Fibroblast of skin of abdomen (primary cell): ENCODE data around the gene DOCK10.
"Not testable (repeated sequence)": the region's sequence is repeated elsewhere in the genome, so short reads cannot be mapped to it uniquely, and the experiment has no call there.

Source experiments
- DNase-seq: peaks from one replicate; pipeline ENCODE4 v3.0.0-alpha.2; 2013

The DOCK10 gene

GRCh38 chr2:224943601-224944041 is 98.6 kb downstream of the DOCK10 start:
- DNase-seq, result not testable (repeated sequence)

GRCh38 chr2:224941960-224942359 is 100.3 kb downstream of the DOCK10 start:
- DNase-seq, result no peak

GRCh38 chr2:224940618-224941017 is 101.7 kb downstream of the DOCK10 start:
- DNase-seq, result no peak

DNA sequence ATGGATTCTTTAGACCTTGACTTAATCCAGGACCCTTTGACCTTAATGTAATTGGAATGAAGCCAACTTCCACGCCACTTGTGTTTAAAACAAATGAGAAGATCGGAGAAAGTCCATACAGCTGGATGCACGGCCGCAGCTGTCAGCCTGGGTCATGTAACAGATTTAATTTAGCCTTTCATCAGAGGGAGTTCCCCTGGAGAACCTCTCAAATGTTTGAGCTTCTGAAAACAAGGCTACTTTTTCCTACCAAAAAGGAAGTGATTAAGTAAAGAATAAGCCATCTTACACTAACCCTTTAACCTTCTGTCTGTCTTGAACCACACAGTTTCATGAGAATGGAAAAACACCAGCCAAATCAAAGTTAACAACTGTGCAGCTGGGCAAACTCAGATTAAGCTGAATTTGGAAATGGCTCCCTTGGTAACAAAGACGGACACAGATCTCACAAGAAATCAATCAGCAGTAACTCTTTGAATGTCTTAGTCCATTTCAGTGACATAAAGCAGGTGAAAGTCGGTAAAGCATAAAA is 103.6 kb downstream of the DOCK10 start:
- DNase-seq, result peak; percentile 33

DNA sequence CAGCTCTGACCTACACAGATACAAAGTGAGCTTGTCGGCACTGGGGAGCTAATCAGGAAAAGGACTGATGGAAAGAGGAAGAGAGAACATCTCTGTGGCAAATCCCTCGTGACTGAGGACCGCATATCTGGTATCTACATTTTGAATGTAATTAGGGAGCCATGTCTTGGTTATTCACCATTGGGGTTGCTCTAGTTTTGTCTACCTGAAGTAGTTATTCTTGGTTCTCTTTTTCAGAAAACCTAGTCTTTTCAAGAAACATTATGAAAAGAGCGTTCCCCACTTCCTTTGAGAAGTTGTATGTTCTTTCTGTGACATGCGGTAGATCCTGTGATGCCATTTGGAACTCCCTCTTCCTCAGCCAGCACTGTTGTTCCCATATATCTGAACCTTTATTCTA is 104.4 kb downstream of the DOCK10 start:
- no peak for DNase-seq

GRCh38 chr2:224934526-224935188 is 107.6 kb downstream of the DOCK10 start:
- peak; percentile 46 for DNase-seq

GRCh38 chr2:224933431-224933830 is 108.8 kb downstream of the DOCK10 start:
- no peak for DNase-seq

DNA sequence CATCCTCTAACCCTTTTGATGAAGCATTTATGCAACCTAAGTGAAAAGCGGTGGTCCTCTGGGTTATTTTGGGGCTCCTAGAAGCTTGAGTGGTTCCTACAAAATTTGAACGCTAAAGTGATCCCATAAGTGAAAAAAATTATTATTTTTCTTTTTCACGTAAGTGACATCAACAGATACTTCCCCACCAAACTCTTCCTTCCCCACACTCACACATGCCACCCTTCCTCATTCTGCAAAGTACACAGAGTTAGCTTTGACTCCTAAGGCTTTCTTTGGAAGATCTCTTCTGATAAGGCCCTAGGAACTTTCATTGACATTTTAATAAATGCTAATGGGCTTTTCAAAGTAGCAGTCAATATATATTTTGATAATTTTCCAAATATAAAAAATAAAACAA is 109.7 kb downstream of the DOCK10 start:
- DNase-seq, result no peak

- no peak for DNase-seq
Observed at GRCh38 chr2:224931956-224932355, 110.3 kb downstream of the DOCK10 start.

- DNase-seq, result no peak
Observed at GRCh38 chr2:224930990-224931389, 111.3 kb downstream of the DOCK10 start.

DNA sequence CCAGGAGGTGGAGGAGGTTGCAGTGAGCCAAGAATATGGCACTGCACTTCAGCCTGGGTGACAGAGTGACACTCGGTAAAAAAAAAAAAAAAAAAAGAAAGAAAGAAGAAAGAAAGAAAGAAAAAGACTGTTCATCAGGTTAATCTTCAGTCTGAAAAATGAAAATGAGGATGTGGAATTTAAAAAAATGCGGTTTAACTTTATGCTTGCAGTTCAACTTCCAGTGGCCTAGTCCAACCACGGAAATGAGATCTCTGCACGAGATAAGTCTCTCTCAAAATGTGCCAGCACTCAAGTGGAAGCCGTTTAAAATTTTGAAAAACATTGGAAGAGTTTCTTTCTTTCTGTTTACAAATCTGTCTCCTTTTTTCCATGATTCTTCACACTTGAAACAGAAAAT is 112.1 kb downstream of the DOCK10 start:
- no peak for DNase-seq

GRCh38 chr2:224929512-224929911 is 112.8 kb downstream of the DOCK10 start:
- no peak for DNase-seq

DNA sequence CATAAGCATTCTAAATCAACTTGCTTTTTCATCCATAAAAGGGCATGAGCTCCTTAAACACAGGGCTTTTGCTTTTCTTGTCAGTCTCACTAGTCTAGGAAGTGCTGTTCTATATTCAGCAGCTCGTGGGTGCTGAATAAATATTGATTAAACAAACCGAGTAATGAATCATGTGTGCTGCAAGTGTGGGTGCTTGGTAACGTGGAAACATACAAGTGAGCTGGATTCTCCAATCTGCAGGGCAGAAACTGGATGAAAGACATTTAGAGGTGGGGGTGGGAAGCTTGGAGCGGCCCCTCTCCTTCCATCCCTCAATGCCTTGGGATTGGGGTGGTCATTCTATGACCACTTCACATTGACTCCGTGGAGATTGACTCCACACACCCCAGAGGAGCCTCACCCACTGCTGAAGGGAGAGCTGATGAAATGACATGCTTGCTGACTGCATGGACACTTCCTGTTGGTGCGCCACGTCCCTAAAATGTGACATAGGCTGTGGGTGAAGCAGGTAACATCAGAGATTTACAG is 114.6 kb downstream of the DOCK10 start:
- DNase-seq, result peak; percentile 39

- DNase-seq, result no peak
Observed at GRCh38 chr2:224927011-224927410, 115.3 kb downstream of the DOCK10 start.

GRCh38 chr2:224925810-224926100 is 116.5 kb downstream of the DOCK10 start:
- DNase-seq, result peak; percentile 31

DNA sequence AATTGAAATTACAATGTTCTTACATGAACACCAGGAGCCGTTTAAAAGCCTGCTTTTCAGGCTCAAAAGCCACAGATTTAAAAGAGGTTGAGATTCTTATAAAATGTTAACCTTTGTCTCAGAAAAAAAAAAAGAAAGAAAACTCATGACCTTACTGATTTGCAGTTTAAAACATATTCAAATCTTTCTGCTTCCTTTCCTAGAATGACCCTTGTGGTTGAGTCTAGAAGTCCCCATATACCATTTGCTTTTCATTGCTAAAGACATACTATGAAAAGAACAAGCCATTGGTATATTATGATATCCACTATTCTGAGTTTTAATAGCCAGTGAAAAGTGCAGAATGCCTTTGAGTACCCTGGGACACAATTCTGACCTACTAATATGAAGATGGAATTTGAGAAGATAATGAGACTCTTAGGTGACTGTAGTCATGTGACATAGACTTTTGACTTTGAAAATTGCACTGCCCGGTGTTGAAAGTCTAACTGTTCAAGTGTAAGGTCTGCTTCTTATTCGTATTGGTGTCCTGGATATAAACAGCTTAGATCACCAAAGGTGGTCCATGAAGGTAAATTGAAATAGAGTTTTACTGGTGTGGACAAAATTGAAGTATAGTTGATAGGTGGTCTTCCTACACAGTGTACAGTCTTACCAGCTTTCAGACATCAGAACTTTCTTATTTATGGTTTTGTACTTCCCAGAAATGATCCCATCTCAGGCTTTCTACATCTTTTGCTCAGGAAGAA is 117.0 kb downstream of the DOCK10 start:
- DNase-seq, result no peak

DNA sequence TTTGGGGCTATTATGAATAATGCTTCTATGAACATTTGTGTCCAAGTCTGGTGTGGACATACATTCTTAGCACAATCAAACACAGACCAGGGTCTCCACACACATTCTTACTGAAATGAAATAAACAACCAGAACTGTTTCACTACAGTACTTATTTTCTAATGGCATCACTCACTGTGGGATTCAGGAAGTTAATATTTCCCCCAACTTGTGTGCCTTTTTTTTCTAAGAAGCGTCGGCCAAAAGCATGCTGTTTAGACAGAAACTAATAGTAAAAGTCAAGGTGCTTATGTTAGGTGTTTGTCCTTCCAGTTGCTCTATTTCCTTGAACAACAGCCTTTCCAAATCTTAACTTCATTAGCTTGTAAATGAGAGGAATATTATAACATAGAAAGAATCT is 117.6 kb downstream of the DOCK10 start:
- no peak for DNase-seq

GRCh38 chr2:224922142-224922727 is 120.0 kb downstream of the DOCK10 start:
- peak; percentile 23 for DNase-seq

DNA sequence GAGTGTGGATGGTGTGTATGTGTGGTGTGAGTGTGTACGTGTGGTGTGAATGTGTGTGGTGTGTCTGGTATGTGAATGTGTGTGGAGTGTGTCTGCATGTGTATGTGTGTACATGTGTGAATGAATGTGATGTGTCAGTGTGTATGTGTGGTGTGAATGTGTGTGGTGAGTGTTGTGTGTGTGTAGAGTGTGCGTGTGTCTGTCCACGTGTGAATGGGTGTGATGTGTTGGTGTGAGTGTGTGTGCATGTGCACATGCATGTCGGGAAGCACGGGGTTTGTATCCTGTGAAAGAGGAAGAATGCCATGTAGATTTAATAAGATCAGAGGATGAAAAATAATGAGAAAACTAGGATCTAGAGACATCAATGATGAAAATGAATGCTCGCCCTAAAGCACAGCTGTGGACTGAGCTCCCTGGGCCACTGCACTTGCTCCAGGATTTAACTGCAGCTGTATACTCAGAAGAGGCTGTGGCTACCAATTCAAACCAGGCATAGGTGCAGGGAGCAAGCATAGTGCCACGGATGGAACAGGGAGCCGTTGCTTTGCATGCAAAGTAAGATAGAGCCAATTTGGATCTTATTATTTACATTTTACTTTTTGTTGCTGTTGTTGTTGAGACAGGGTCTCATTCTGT is 122.7 kb downstream of the DOCK10 start:
- DNase-seq, result no peak

GRCh38 chr2:224918626-224919471 is 123.4 kb downstream of the DOCK10 start:
- DNase-seq, result no peak

- not testable (repeated sequence) for DNase-seq
Observed at GRCh38 chr2:224917246-224917645, 125.0 kb downstream of the DOCK10 start.

GRCh38 chr2:224915136-224915535 is 127.1 kb downstream of the DOCK10 start:
- no peak for DNase-seq
